Body of pancreas (tissue), 4 donors: ENCODE data around the gene SPOCK1.

Experiments
- CTCF ChIP-seq, 7 experiments: fragments of 450-650 bp in 4 of 7; fragments of 200-600 bp in 3 of 7; sonication (generic) in 3 of 7; IDR thresholded peaks; one replicate each; pipeline ENCODE4 v1.5.1; 2016 to 2019; ENCODE audit warnings: antibody characterized with exemption in 7 of 7
- POLR2A ChIP-seq, 3 donors: fragments of 450-650 bp; IDR thresholded peaks; one replicate each; pipeline ENCODE4 v1.6.1; 2016; ENCODE audit warnings: antibody characterized with exemption in 3 of 3, mild to moderate bottlenecking in 2 of 3

- TF ChIP-seq CTCF (IDR thresholded peaks at IDR 0.05) (no peak), POLR2A (IDR thresholded peaks at IDR 0.05) (no peak)
Observed at GRCh38 chr5:137001026-137001569, 498.0 kb downstream of the SPOCK1 start.
